Hepatocyte (in vitro differentiated cells): ENCODE measurements around the gene XPO5. TPM values are rescaled to one million over a fixed set of nuclear protein-coding genes. Genes with fewer than 3 reads are reported as not detected.

ENCODE experiments used
- DNase-seq: peaks from one replicate; pipeline ENCODE4 v3.0.0-alpha.2; 2016; ENCODE audit warnings: low spot score
- H2AFZ ChIP-seq: fragments of 200-600 bp; sonication (generic); 2 replicates; pipeline ENCODE4 v1.6.0; 2016; ENCODE audit warnings: antibody characterized with exemption, mild to moderate bottlenecking
- H3K27ac ChIP-seq: fragments of 200-600 bp; sonication (generic); 2 replicates; pipeline ENCODE4 v1.5.1; 2016; ENCODE audit warnings: mild to moderate bottlenecking
- H3K27me3 ChIP-seq: fragments of 200-600 bp; sonication (generic); 2 replicates; pipeline ENCODE4 v1.6.1; 2016
- H3K36me3 ChIP-seq: fragments of 200-600 bp; sonication (generic); replicated peaks from 2 replicates; pipeline ENCODE4 v1.5.1; 2016; ENCODE audit warnings: low read depth; ENCODE audit not compliant: insufficient read depth
- H3K4me1 ChIP-seq: fragments of 200-600 bp; sonication (generic); 2 replicates; pipeline ENCODE4 v1.5.1; 2016; ENCODE audit warnings: mild to moderate bottlenecking, moderate library complexity; ENCODE audit not compliant: insufficient read depth
- H3K4me2 ChIP-seq: fragments of 200-600 bp; sonication (generic); 2 replicates; pipeline ENCODE4 v1.6.0; 2016
- H3K4me3 ChIP-seq: fragments of 200-600 bp; sonication (generic); 2 replicates; pipeline ENCODE4 v1.5.1; 2016; ENCODE audit warnings: mild to moderate bottlenecking
- H3K79me2 ChIP-seq: fragments of 200-600 bp; sonication (generic); 2 replicates; pipeline ENCODE4 v1.6.0; 2017; ENCODE audit warnings: mild to moderate bottlenecking
- H3K9me2 ChIP-seq: fragments of 200-600 bp; sonication (generic); replicated peaks from 2 replicates; pipeline ENCODE4 v1.6.0; 2017; ENCODE audit warnings: mild to moderate bottlenecking; ENCODE audit not compliant: insufficient read depth
- H3K9me3 ChIP-seq: fragments of 200-600 bp; sonication (generic); 2 replicates; pipeline ENCODE4 v1.5.1; 2016; ENCODE audit warnings: low read depth, mild to moderate bottlenecking
- H4K20me1 ChIP-seq: fragments of 200-600 bp; sonication (generic); 2 replicates; pipeline ENCODE4 v1.6.0; 2016; ENCODE audit warnings: mild to moderate bottlenecking; ENCODE audit not compliant: insufficient read depth, poor library complexity, severe bottlenecking
- CTCF ChIP-seq: fragments of 200-600 bp; sonication (generic); IDR thresholded peaks from 2 replicates; pipeline ENCODE4 v1.5.1; 2016; ENCODE audit warnings: antibody characterized with exemption, mild to moderate bottlenecking; ENCODE audit not compliant: poor library complexity
- EZH2 ChIP-seq: fragments of 200-600 bp; sonication (generic); IDR thresholded peaks from 2 replicates; pipeline ENCODE4 v1.6.1; 2016; ENCODE audit warnings: antibody characterized with exemption, mild to moderate bottlenecking, borderline replicate concordance
- EZH2phosphoT487 ChIP-seq: fragments of 200-600 bp; sonication (generic); IDR thresholded peaks from one replicate; pipeline ENCODE4 v1.6.1; 2018; ENCODE audit warnings: antibody characterized with exemption, mild to moderate bottlenecking, low read depth, moderate library complexity; ENCODE audit not compliant: unreplicated experiment, severe bottlenecking
- WGBS: methylation state at CpG from one replicate; pipeline ENCODE4 v1.1.6; 2016; ENCODE audit warnings: low lambda C conversion rate; ENCODE audit errors: missing lambda C conversion rate; 5-methylcytosine and 5-hydroxymethylcytosine counted together
- polyA plus RNA-seq: library from polyadenylated mRNA; unstranded; fragments of >200 nt; fragmentation: Nextera tagmentation; extraction: Ambion mirVana; gene quantifications from 2 replicates; pipeline ENCODE4 v1.2.1, GENCODE V29; 2016
- total RNA-seq: library from RNA; depleted of rRNA; stranded (reverse); fragments of >200 nt; gene quantifications from 2 replicates; pipeline ENCODE4 v1.2.3, GENCODE V29; 2014

XPO5 gene
- total and polyA plus RNA-seq, 2 experiments from 2014 or later = 16.2 to 23.4 TPM

- H2AFZ ChIP-seq = no peak overlapping the region
- no peak for DNase-seq
- peaks cover 9% of the 10 kb centered on the region for H3K4me1 ChIP-seq
- no peak overlapping the region for H3K4me2 ChIP-seq
- WGBS = 96% methylated on average over 8 of the region's 8 CpGs
- peaks cover 19% of the 10 kb centered on the region for H3K79me2 ChIP-seq
- H3K27me3 ChIP-seq = no peaks in the 10 kb centered on the region
- TF ChIP-seq CTCF = no peak
- no peak for TF ChIP-seq EZH2phosphoT487
- no peak for TF ChIP-seq EZH2
- no peak overlapping the region for H3K4me3 ChIP-seq
- no peaks in the 10 kb centered on the region for H4K20me1 ChIP-seq
- H3K27ac ChIP-seq = no peak overlapping the region
- H3K36me3 ChIP-seq = no peaks in the 10 kb centered on the region
- H3K9me2 ChIP-seq = no peaks in the 10 kb centered on the region
- no peaks in the 10 kb centered on the region for H3K9me3 ChIP-seq
Observed at GRCh38 chr6:43522547-43523261, 53.1 kb downstream of the XPO5 start.

DNA sequence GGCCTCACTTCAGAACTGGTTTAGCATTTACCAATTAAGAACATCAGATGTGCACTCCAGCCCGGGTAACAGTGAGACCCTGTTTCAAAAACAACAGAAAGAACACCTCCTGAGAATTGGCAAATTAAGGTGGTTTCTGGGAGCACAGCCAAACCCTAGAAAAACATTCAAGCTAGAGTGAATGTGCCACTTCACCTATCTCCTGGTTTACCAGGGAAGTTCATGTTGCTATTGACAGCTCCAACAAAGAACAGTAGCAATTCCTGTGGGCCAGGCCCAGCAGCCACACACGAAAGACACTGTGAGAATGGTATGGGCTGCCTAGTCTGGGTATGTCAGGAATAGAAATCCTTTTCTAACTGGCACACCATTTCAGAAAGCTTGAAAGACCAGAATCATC lies 54.0 kb downstream of the XPO5 start:
- no peaks in the 10 kb centered on the region for H3K27me3 ChIP-seq
- no peak overlapping the region for H3K4me3 ChIP-seq
- H3K36me3 ChIP-seq = no peaks in the 10 kb centered on the region
- no peak overlapping the region for H3K27ac ChIP-seq
- peaks cover 9% of the 10 kb centered on the region for H3K4me1 ChIP-seq
- no peaks in the 10 kb centered on the region for H3K9me2 ChIP-seq
- no peaks in the 10 kb centered on the region for H4K20me1 ChIP-seq
- no peak for TF ChIP-seq EZH2phosphoT487
- no peak for TF ChIP-seq CTCF
- TF ChIP-seq EZH2 = no peak
- WGBS = 100% methylated on average over 2 of the region's 2 CpGs
- no peaks in the 10 kb centered on the region for H3K9me3 ChIP-seq
- no peak for DNase-seq
- H3K4me2 ChIP-seq = no peak overlapping the region
- no peak overlapping the region for H2AFZ ChIP-seq
- H3K79me2 ChIP-seq = peaks cover 26% of the 10 kb centered on the region

GRCh38 chr6:43520097-43520496 lies 55.7 kb downstream of the XPO5 start:
- H3K4me1 ChIP-seq = peaks cover 18% of the 10 kb centered on the region
- H3K9me3 ChIP-seq = no peaks in the 10 kb centered on the region
- TF ChIP-seq EZH2 (no peak), CTCF (no peak), EZH2phosphoT487 (no peak)
- no peak overlapping the region for H3K27ac ChIP-seq
- 97% methylated on average over 8 of the region's 8 CpGs for WGBS
- H3K4me3 ChIP-seq = no peak overlapping the region
- no peak overlapping the region for H3K4me2 ChIP-seq
- peaks cover 5% of the 10 kb centered on the region for H4K20me1 ChIP-seq
- no peak for DNase-seq
- H3K36me3 ChIP-seq = no peaks in the 10 kb centered on the region
- no peaks in the 10 kb centered on the region for H3K9me2 ChIP-seq
- H2AFZ ChIP-seq = no peak overlapping the region
- H3K27me3 ChIP-seq = no peaks in the 10 kb centered on the region
- H3K79me2 ChIP-seq = peaks cover 41% of the 10 kb centered on the region
